H1 (cell line): ENCODE results near the gene TFAP2A. TPM values are rescaled to one million over a fixed set of nuclear protein-coding genes. Genes with fewer than 3 reads are reported as not detected.

Source experiments
- CTCF ChIA-PET: fragments of 300-600 bp; sonication (Branson Sonifier 250); formaldehyde crosslinking; loops from one replicate; lab custom pipeline; 2021; ENCODE audit not compliant: partially characterized antibody; lab: Charles Lee
- POLR2A ChIA-PET: fragments of 300-600 bp; sonication (Branson Sonifier 250); formaldehyde crosslinking; loops from one replicate; lab custom pipeline; 2021; ENCODE audit warnings: inconsistent platforms; ENCODE audit not compliant: partially characterized antibody; lab: Charles Lee
- DNase-seq, 2 experiments: peaks; one replicate each; pipeline versions ENCODE4 v3.0.0 to v3.0.0-alpha.2; 2010 to 2022; ENCODE audit warnings: low spot score in 2 of 2, low read depth in 1 of 2, mixed read lengths in 1 of 2
- FAIRE-seq: peaks from 2 replicates; lab custom pipeline; 2011; peaks lifted over from hg19 to GRCh38; lab: Jason Lieb, UNC
- H2AFZ ChIP-seq: 2 replicates; pipeline ENCODE4 v1.8.1; 2012; ENCODE audit warnings: low read length, inconsistent platforms
- H2AK5ac ChIP-seq: 2 replicates; pipeline ENCODE4 v1.6.1; 2013; ENCODE audit warnings: low read depth, low read length
- H2BK120ac ChIP-seq: replicated peaks from 2 replicates; pipeline ENCODE3; 2013; ENCODE audit warnings: low read depth, low read length, inconsistent platforms
- H2BK12ac ChIP-seq: 2 replicates; pipeline ENCODE4 v1.6.1; 2013; ENCODE audit warnings: low read depth, low read length
- H2BK15ac ChIP-seq: 2 replicates; pipeline ENCODE4 v1.6.1; 2013; ENCODE audit warnings: low read length
- H2BK20ac ChIP-seq: 2 replicates; pipeline ENCODE4 v1.6.1; 2013; ENCODE audit warnings: low read length
- H2BK5ac ChIP-seq: 2 replicates; pipeline ENCODE4 v1.6.1; 2013; ENCODE audit warnings: low read depth, low read length
- H3K14ac ChIP-seq: 2 replicates; pipeline ENCODE4 v1.6.1; 2013; ENCODE audit warnings: inconsistent platforms; ENCODE audit not compliant: insufficient read length
- H3K18ac ChIP-seq: 2 replicates; pipeline ENCODE4 v1.6.1; 2013; ENCODE audit warnings: low read length; ENCODE audit errors: extremely low read depth
- H3K23ac ChIP-seq: 2 replicates; pipeline ENCODE4 v1.6.1; 2013; ENCODE audit warnings: inconsistent platforms; ENCODE audit not compliant: insufficient read length
- H3K23me2 ChIP-seq: 2 replicates; pipeline ENCODE4 v1.6.1; 2013; ENCODE audit warnings: low read depth, low read length
- H3K27ac ChIP-seq: 2 replicates; pipeline ENCODE4 v1.6.1; 2011; ENCODE audit warnings: low read depth, low read length, inconsistent platforms
- H3K27me3 ChIP-seq, 4 experiments: replicated peaks in 1 of 4; 1 replicate in 1 of 4; 2 replicates in 3 of 4; pipeline versions ENCODE4 v1.6.1 to v1.8.1; 2011 to 2013; ENCODE audit warnings: low read length in 3 of 4, mild to moderate bottlenecking in 3 of 4, inconsistent platforms in 2 of 4, mixed read lengths in 2 of 4, moderate library complexity in 1 of 4; ENCODE audit not compliant: control insufficient read depth in 3 of 4, insufficient read depth in 3 of 4; ENCODE audit errors: extremely low read depth in 1 of 4
- H3K36me3 ChIP-seq, 4 experiments: 2 replicates each; pipeline versions ENCODE4 v1.6.1 to v1.8.1; 2011 to 2013; ENCODE audit warnings: mild to moderate bottlenecking in 4 of 4, low read length in 3 of 4, moderate library complexity in 2 of 4, control low read depth in 1 of 4, inconsistent platforms in 1 of 4; ENCODE audit not compliant: insufficient read depth in 4 of 4, control insufficient read depth in 2 of 4
- H3K4ac ChIP-seq: replicated peaks from 2 replicates; pipeline ENCODE3; 2013; ENCODE audit warnings: low read length, low read depth, mixed read lengths, inconsistent platforms; ENCODE audit not compliant: insufficient read length
- H3K4me1 ChIP-seq, 4 experiments: replicated peaks in 1 of 4; 1 replicate in 1 of 4; 2 replicates in 3 of 4; pipeline versions ENCODE4 v1.6.1 to v1.8.1; 2011 to 2013; ENCODE audit warnings: low read length in 3 of 4, inconsistent platforms in 2 of 4, mixed read lengths in 1 of 4; ENCODE audit not compliant: insufficient read depth in 4 of 4, control insufficient read depth in 3 of 4
- H3K4me2 ChIP-seq, 2 experiments: 2 replicates each; pipeline versions ENCODE4 v1.6.1 to v1.8.1; 2011 to 2013; ENCODE audit warnings: low read depth in 2 of 2, low read length in 2 of 2, control low read depth in 1 of 2, inconsistent platforms in 1 of 2, mild to moderate bottlenecking in 1 of 2; ENCODE audit not compliant: insufficient read depth in 1 of 2
- H3K4me3 ChIP-seq, 4 experiments: fragments of 200-600, 300-600 bp in 1 of 4; sonication (generic), shearing (Covaris generic), sonication (Bioruptor Twin) in 1 of 4; 2 replicates each; pipeline versions ENCODE4 v1.5.1 to v1.8.1; 2011 to 2016; ENCODE audit warnings: low read length in 4 of 4, low read depth in 3 of 4, control low read depth in 2 of 4, inconsistent platforms in 2 of 4, mild to moderate bottlenecking in 2 of 4, mixed read lengths in 1 of 4, moderate library complexity in 1 of 4; ENCODE audit not compliant: insufficient read depth in 2 of 4; ENCODE audit errors: extremely low read depth in 1 of 4
- H3K56ac ChIP-seq: replicated peaks from 2 replicates; pipeline ENCODE3; 2013; ENCODE audit warnings: low read depth, mild to moderate bottlenecking, mixed read lengths, low read length, inconsistent platforms; ENCODE audit not compliant: insufficient read length
- H3K79me1 ChIP-seq: 2 replicates; pipeline ENCODE4 v1.6.1; 2013; ENCODE audit warnings: low read depth, low read length, control low read depth
- H3K79me2 ChIP-seq, 2 experiments: 2 replicates each; pipeline versions ENCODE4 v1.6.1 to v1.8.1; 2012 to 2013; ENCODE audit warnings: low read length in 2 of 2, mild to moderate bottlenecking in 2 of 2, inconsistent platforms in 1 of 2; ENCODE audit not compliant: insufficient read depth in 2 of 2, control insufficient read depth in 1 of 2
- H3K9ac ChIP-seq, 4 experiments: replicated peaks in 1 of 4; 1 replicate in 1 of 4; 2 replicates in 3 of 4; pipeline versions ENCODE4 v1.6.1 to v1.8.1; 2011 to 2013; ENCODE audit warnings: low read depth in 3 of 4, low read length in 3 of 4, control low read depth in 2 of 4, mild to moderate bottlenecking in 2 of 4, moderate library complexity in 2 of 4, inconsistent platforms in 1 of 4; ENCODE audit errors: extremely low read depth in 1 of 4
- H3K9me3 ChIP-seq, 2 experiments: 2 replicates each; pipeline versions ENCODE4 v1.6.1 to v1.8.1; 2012 to 2013; ENCODE audit warnings: mild to moderate bottlenecking in 2 of 2, moderate library complexity in 2 of 2, control low read depth in 1 of 2, inconsistent platforms in 1 of 2, low read depth in 1 of 2, low read length in 1 of 2, mixed read lengths in 1 of 2; ENCODE audit not compliant: insufficient read depth in 2 of 2
- H4K20me1 ChIP-seq, 2 experiments: replicated peaks in 1 of 2; 2 replicates each; pipeline versions ENCODE3 to v1.8.1; 2011 to 2013; ENCODE audit warnings: inconsistent platforms in 2 of 2, low read length in 2 of 2, mild to moderate bottlenecking in 1 of 2; ENCODE audit not compliant: insufficient read depth in 2 of 2, control insufficient read depth in 1 of 2
- H4K5ac ChIP-seq: 2 replicates; pipeline ENCODE4 v1.6.1; 2013; ENCODE audit warnings: low read length, low read depth, mixed read lengths, inconsistent platforms; ENCODE audit not compliant: insufficient read length
- H4K8ac ChIP-seq: 2 replicates; pipeline ENCODE4 v1.8.0; 2013; ENCODE audit warnings: mild to moderate bottlenecking, moderate library complexity, low read length, inconsistent platforms; ENCODE audit not compliant: insufficient read depth; ENCODE audit errors: extremely low read depth
- H4K91ac ChIP-seq: replicated peaks from 2 replicates; pipeline ENCODE3; 2013; ENCODE audit warnings: low read length, mixed read lengths, inconsistent platforms; ENCODE audit not compliant: insufficient read length
- CHD1 ChIP-seq: IDR thresholded peaks from 2 replicates; pipeline ENCODE4 v1.6.1; 2012; ENCODE audit warnings: low read depth, low read length, improper control_type of control experiment
- CREB1 ChIP-seq: IDR thresholded peaks from 2 replicates; pipeline ENCODE4 v1.6.1; 2012; ENCODE audit warnings: inconsistent platforms
- CTBP2 ChIP-seq: IDR thresholded peaks from 2 replicates; pipeline ENCODE4 v1.7.0; 2011; ENCODE audit warnings: borderline replicate concordance, mild to moderate bottlenecking, moderate library complexity, mixed read lengths, low read length; ENCODE audit not compliant: insufficient read depth, insufficient read length
- EZH2 ChIP-seq: fragments of 200-600 bp; sonication (generic); IDR thresholded peaks from 2 replicates; pipeline ENCODE4 v1.7.1; 2012; ENCODE audit warnings: low read depth, mild to moderate bottlenecking, moderate library complexity, low read length, inconsistent platforms; ENCODE audit not compliant: severe bottlenecking
- FOSL1 ChIP-seq: IDR thresholded peaks from 2 replicates; pipeline ENCODE4 v1.6.1; 2011; ENCODE audit warnings: mild to moderate bottlenecking, low read depth, low read length, moderate library complexity; ENCODE audit not compliant: insufficient read depth
- JUN ChIP-seq: IDR thresholded peaks from 2 replicates; pipeline ENCODE4 v1.6.1; 2011; ENCODE audit warnings: low read depth, mild to moderate bottlenecking, improper control_type of control experiment, low read length
- RAD21 ChIP-seq, 2 experiments: IDR thresholded peaks in 1 of 2; conservative IDR thresholded peaks in 1 of 2; 2 replicates each; pipeline ENCODE4 v1.6.1; 2011; ENCODE audit warnings: low read depth in 2 of 2, low read length in 2 of 2, improper control_type of control experiment in 1 of 2, inconsistent platforms in 1 of 2, mild to moderate bottlenecking in 1 of 2, moderate library complexity in 1 of 2
- RXRA ChIP-seq: IDR thresholded peaks from 2 replicates; pipeline ENCODE4 v1.6.1; 2011; ENCODE audit warnings: low read depth, mild to moderate bottlenecking, low read length, moderate library complexity; ENCODE audit not compliant: insufficient read depth
- SIN3A ChIP-seq, 2 experiments: IDR thresholded peaks in 1 of 2; conservative IDR thresholded peaks in 1 of 2; 2 replicates each; pipeline ENCODE4 v1.6.1; 2011 to 2012; ENCODE audit warnings: low read length in 2 of 2, improper control_type of control experiment in 1 of 2, low read depth in 1 of 2, mild to moderate bottlenecking in 1 of 2
- SUZ12 ChIP-seq: fragments of 200-600 bp; sonication (generic); IDR thresholded peaks from 2 replicates; pipeline ENCODE4 v1.6.1; 2012; ENCODE audit warnings: mild to moderate bottlenecking, inconsistent platforms, low read length, moderate library complexity, mixed read lengths
- WGBS, 2 experiments: shearing (Covaris generic) in 1 of 2; methylation state at CpG; one replicate each; pipeline versions ENCODE4 v1.1.6 to v1.1.7; 2013 to 2015; ENCODE audit warnings: low lambda C conversion rate in 2 of 2, mixed read lengths in 2 of 2, inconsistent platforms in 1 of 2, low coverage in 1 of 2, missing lambda C conversion rate in 1 of 2; ENCODE audit not compliant: insufficient replicate concordance in 2 of 2, insufficient coverage in 1 of 2, insufficient read length in 1 of 2; ENCODE audit errors: extremely low coverage in 1 of 2, missing lambda C conversion rate in 1 of 2; 5-methylcytosine and 5-hydroxymethylcytosine counted together
- polyA plus RNA-seq, 7 experiments: library from polyadenylated mRNA; depleted of rRNA in 3 of 7; stranded (reverse) in 5 of 7; unstranded in 2 of 7; fragments of >200 nt in 5 of 7; fragments of 200-250 nt in 2 of 7; gene quantifications; 1 replicate in 5 of 7; 2 replicates in 1 of 7; 4 replicates in 1 of 7; pipeline versions ENCODE4 v1.2.1 to v1.2.3, GENCODE V29; 2011 to 2013; ENCODE audit warnings: missing spikeins in 2 of 7, mixed read lengths in 2 of 7
- total RNA-seq: library from RNA; stranded (reverse); fragmentation: NEBNext Ultra II Directional; extraction: Animal tissue kit (Norgen Biotek cat#: 25700); gene quantifications from 2 replicates; pipeline ENCODE4 v1.2.1, GENCODE V29; 2021

The TFAP2A gene
- total and polyA plus RNA-seq, 2 of the 8 experiments (the other 6 are each of a cell fraction or from before 2014, with no cell fraction given): 0.23 TPM; not detected in 1

DNA sequence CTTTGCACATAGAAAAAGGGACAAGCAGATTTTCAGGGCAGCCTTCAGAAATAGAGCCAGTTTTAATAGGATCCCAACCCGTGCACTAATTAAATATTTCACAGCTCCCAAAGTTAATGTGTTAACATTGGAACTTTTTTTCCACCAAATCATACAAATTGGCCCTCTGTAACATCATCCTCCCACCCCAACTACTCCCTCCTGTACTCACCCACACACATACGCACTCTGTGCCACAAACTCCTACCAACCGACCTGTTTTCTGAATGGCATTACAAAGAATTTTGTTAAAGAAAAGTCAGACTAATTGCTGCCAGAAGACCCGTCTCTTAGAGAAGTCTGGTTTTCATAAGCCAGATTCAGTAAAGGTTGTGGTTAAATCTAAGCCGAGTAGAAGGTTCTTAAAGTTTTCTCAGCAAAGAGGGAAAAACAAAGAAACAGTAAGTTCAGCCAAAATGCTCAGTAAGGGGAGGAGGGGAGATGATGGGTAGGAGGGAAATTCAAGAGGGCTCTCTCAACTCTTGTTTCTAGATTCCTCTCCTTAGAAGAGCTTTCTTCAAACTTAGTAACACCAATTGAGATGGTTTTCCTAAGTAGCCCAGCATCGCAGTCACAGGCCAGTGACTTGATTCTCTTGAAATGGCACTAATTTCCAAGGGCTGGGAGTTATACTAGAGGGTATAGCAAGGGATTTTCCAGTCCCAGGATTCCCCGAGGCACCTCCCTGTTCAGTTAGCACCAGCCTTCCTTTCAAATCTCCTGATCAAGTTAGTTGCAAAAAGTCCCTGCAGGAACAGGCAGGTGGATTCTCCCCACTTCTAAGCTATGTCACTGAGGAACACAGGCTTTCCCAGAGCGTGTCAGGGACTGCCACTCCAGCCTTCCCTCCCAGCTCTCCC lies 27.9 kb downstream of the TFAP2A start:
- Histone ChIP-seq H3K9me3 (no peaks in the 10 kb centered on the region), H3K4ac (no peak overlapping the region), H2AFZ (no peak overlapping the region), H3K4me1 (peaks cover 14 to 48% (median 36%) of the 10 kb centered on the region in 4 experiments), H3K56ac (no peak overlapping the region), H3K27ac (no peak overlapping the region), H4K91ac (no peak overlapping the region), H2BK12ac (no peak overlapping the region), H4K8ac (no peak overlapping the region), H3K27me3 (peaks cover 84 to 100% (median 97%) of the 10 kb centered on the region in 4 experiments), H3K4me2 (peak overlapping the region in 1 of 2 experiments; percentile 83; a peak in 2 of 4 replicates), H3K9ac (no peak overlapping the region), H3K14ac (no peak overlapping the region), H3K79me2 (no peaks in the 10 kb centered on the region), H2BK120ac (no peak overlapping the region), H3K4me3 (no peak overlapping the region), H2AK5ac (no peak overlapping the region), H3K23ac (no peak overlapping the region), H3K79me1 (no peaks in the 10 kb centered on the region), H3K18ac (no peak overlapping the region), H2BK20ac (no peak overlapping the region), H3K23me2 (no peaks in the 10 kb centered on the region; the same call in 1 of the 2 replicates), H3K36me3 (peaks cover 0 to 11% (median 0%) of the 10 kb centered on the region in 4 experiments; a peak in 1 of 8 replicates), H4K5ac (no peak overlapping the region), H2BK5ac (no peak overlapping the region), H4K20me1 (peaks cover 9 to 23% of the 10 kb centered on the region in 2 experiments), H2BK15ac (no peak overlapping the region)
- CTCF ChIA-PET: interaction anchor here (1.1 to 17.2 kb wide), 2 partner anchors 32 to 356 kb away, joined by 3 to 365 read pairs; partner anchors contain the start of gene TFAP2A
- DNase-seq (no peak), FAIRE-seq (no peak)
- 10% methylated on average over 8 of the region's 8 CpGs; no CpG with 5 or more reads in 1 of the 2 experiments for WGBS, 2 experiments
- POLR2A ChIA-PET: interaction anchor here (1.0 kb wide), 1 partner anchor 28 kb away, joined by 4 read pairs; the partner anchor contains the start of gene TFAP2A
- TF ChIP-seq CTBP2: no peak
- TF ChIP-seq EZH2: peak; percentile 50
- TF ChIP-seq RXRA: no peak
- TF ChIP-seq SIN3A (conservative IDR thresholded peaks at IDR 0.05 in 1 of 2, IDR thresholded peaks at IDR 0.05 in 1 of 2; ENCODE audit: low read depth in 1 of 2, low read length in 2 of 2): no peak
- peak; percentile 52 for TF ChIP-seq SUZ12
- no peak for TF ChIP-seq RAD21 (IDR thresholded peaks at IDR 0.05 in 1 of 2, conservative IDR thresholded peaks at IDR 0.05 in 1 of 2; ENCODE audit: low read depth in 2 of 2, low read length in 2 of 2)
- TF ChIP-seq CHD1: no peak
- TF ChIP-seq FOSL1: no peak
- no peak for TF ChIP-seq CREB1
- TF ChIP-seq JUN: no peak
